ENCODE data around the gene KIRREL1. TPM values are rescaled to one million over a fixed set of nuclear protein-coding genes. Genes with fewer than 3 reads are reported as not detected.

The KIRREL1 gene
- total RNA-seq, 1 donor from 2014 or later: 66.8 TPM

GRCh38 chr1:158089476-158089875 lies 96.0 kb downstream of the KIRREL1 start:
- no peak for TF ChIP-seq CTCF (IDR thresholded peaks at IDR 0.05; ENCODE audit: unreplicated experiment)

GRCh38 chr1:158089925-158090637 lies 96.6 kb downstream of the KIRREL1 start:
- Mint-ChIP-seq H3K4me3 (ENCODE audit: unreplicated experiment) (no peak overlapping the region), H3K27ac (ENCODE audit: unreplicated experiment) (no peak overlapping the region), H3K9me3 (ENCODE audit: unreplicated experiment) (no peaks in the 10 kb centered on the region), H3K27me3 (ENCODE audit: unreplicated experiment) (peaks cover 16% of the 10 kb centered on the region), H3K4me1 (ENCODE audit: unreplicated experiment) (peaks cover 9% of the 10 kb centered on the region), H3K36me3 (ENCODE audit: low read depth, unreplicated experiment) (peaks cover 49% of the 10 kb centered on the region)
- TF ChIP-seq CTCF (IDR thresholded peaks at IDR 0.05; ENCODE audit: unreplicated experiment): no peak
- no peak for DNase-seq (ENCODE audit: low spot score)

More at GRCh38 chr1:158089476-158089875, 96.0 kb downstream of the KIRREL1 start:
- Mint-ChIP-seq H3K27me3 (ENCODE audit: unreplicated experiment) (peaks cover 16% of the 10 kb centered on the region), H3K4me3 (ENCODE audit: unreplicated experiment) (no peak overlapping the region), H3K27ac (ENCODE audit: unreplicated experiment) (no peak overlapping the region), H3K4me1 (ENCODE audit: unreplicated experiment) (peaks cover 9% of the 10 kb centered on the region), H3K36me3 (ENCODE audit: low read depth, unreplicated experiment) (peaks cover 48% of the 10 kb centered on the region), H3K9me3 (ENCODE audit: unreplicated experiment) (no peaks in the 10 kb centered on the region)
- DNase-seq (ENCODE audit: low spot score): no peak

- Mint-ChIP-seq H3K36me3 (ENCODE audit: low read depth, unreplicated experiment) (peaks cover 40% of the 10 kb centered on the region), H3K4me3 (ENCODE audit: unreplicated experiment) (no peak overlapping the region), H3K27ac (ENCODE audit: unreplicated experiment) (peak overlapping the region; percentile 10), H3K4me1 (ENCODE audit: unreplicated experiment) (peaks cover 30% of the 10 kb centered on the region), H3K9me3 (ENCODE audit: unreplicated experiment) (no peaks in the 10 kb centered on the region), H3K27me3 (ENCODE audit: unreplicated experiment) (peaks cover 18% of the 10 kb centered on the region)
- no peak for TF ChIP-seq CTCF (IDR thresholded peaks at IDR 0.05; ENCODE audit: unreplicated experiment)
- no peak for DNase-seq (ENCODE audit: low spot score)
These were observed 99.9 kb downstream of the KIRREL1 start for GRCh38 chr1:158093376-158093775.

- Mint-ChIP-seq H3K9me3 (ENCODE audit: unreplicated experiment) (no peaks in the 10 kb centered on the region), H3K4me3 (ENCODE audit: unreplicated experiment) (no peak overlapping the region), H3K36me3 (ENCODE audit: low read depth, unreplicated experiment) (peaks cover 40% of the 10 kb centered on the region), H3K27ac (ENCODE audit: unreplicated experiment) (no peak overlapping the region), H3K27me3 (ENCODE audit: unreplicated experiment) (peaks cover 16% of the 10 kb centered on the region), H3K4me1 (ENCODE audit: unreplicated experiment) (peaks cover 30% of the 10 kb centered on the region)
- DNase-seq (ENCODE audit: low spot score): no peak
- no peak for TF ChIP-seq CTCF (IDR thresholded peaks at IDR 0.05; ENCODE audit: unreplicated experiment)
These were observed 101.1 kb downstream of the KIRREL1 start for GRCh38 chr1:158094571-158094970.

- H3K36me3 Mint-ChIP-seq (ENCODE audit: low read depth, unreplicated experiment): peaks cover 31% of the 10 kb centered on the region
- no peaks in the 10 kb centered on the region for H3K9me3 Mint-ChIP-seq (ENCODE audit: unreplicated experiment)
These were observed 102.4 kb downstream of the KIRREL1 start for GRCh38 chr1:158095737-158096335.

More at GRCh38 chr1:158095737-158096335, 102.4 kb downstream of the KIRREL1 start:
- peaks cover 16% of the 10 kb centered on the region for H3K27me3 Mint-ChIP-seq (ENCODE audit: unreplicated experiment)
- TF ChIP-seq CTCF (IDR thresholded peaks at IDR 0.05; ENCODE audit: unreplicated experiment): peak; percentile 75
- peak; percentile 60 for DNase-seq (ENCODE audit: low spot score)
- no peak overlapping the region for H3K27ac Mint-ChIP-seq (ENCODE audit: unreplicated experiment)
- peak overlapping the region; percentile 25 for H3K4me3 Mint-ChIP-seq (ENCODE audit: unreplicated experiment)
- peaks cover 30% of the 10 kb centered on the region for H3K4me1 Mint-ChIP-seq (ENCODE audit: unreplicated experiment)
